GM19397 (cell line): Measurements from ENCODE around the gene SPI1.
A peak's percentile ranks its signal among the peaks of the same experiment; 100 is the strongest.

Experiments used
- ATAC-seq: cut with Tn5 transposase; IDR thresholded peaks from one replicate; pipeline ENCODE4 v1.9.1; 2021; ENCODE audit warnings: mild to moderate bottlenecking, moderate library complexity; ENCODE audit not compliant: unreplicated experiment

SPI1 gene

GRCh38 chr11:47389577-47390421 is 11.5 kb upstream of the SPI1 start:
- no peak for ATAC-seq

- no peak for ATAC-seq
Measured at GRCh38 chr11:47388697-47389576, 10.6 kb upstream of the SPI1 start.

GRCh38 chr11:47387944-47388696 is 9.8 kb upstream of the SPI1 start:
- ATAC-seq: no peak

GRCh38 chr11:47384498-47384897 is 6.2 kb upstream of the SPI1 start:
- ATAC-seq: no peak

GRCh38 chr11:47383071-47383470 is 4.7 kb upstream of the SPI1 start:
- no peak for ATAC-seq

GRCh38 chr11:47380078-47380477 is 1.7 kb upstream of the SPI1 start:
- no peak for ATAC-seq

- ATAC-seq: no peak
Measured at GRCh38 chr11:47379317-47379716, 970 bp upstream of the SPI1 start.

GRCh38 chr11:47378836-47379170 is 456 bp upstream of the SPI1 start:
- peak; percentile 3 for ATAC-seq

GRCh38 chr11:47377571-47378009 is 757 bp downstream of the SPI1 start:
- ATAC-seq: no peak

- ATAC-seq: no peak
Measured at GRCh38 chr11:47376525-47377371, 1.6 kb downstream of the SPI1 start.

- no peak for ATAC-seq
Measured at GRCh38 chr11:47376107-47376524, 2.2 kb downstream of the SPI1 start.

GRCh38 chr11:47375546-47376085 is 2.7 kb downstream of the SPI1 start:
- no peak for ATAC-seq

- no peak for ATAC-seq
Measured at GRCh38 chr11:47375020-47375419, 3.3 kb downstream of the SPI1 start.

- ATAC-seq: no peak
Measured at GRCh38 chr11:47374720-47375019, 3.7 kb downstream of the SPI1 start.

GRCh38 chr11:47373876-47374719 is 4.2 kb downstream of the SPI1 start:
- ATAC-seq: no peak

- ATAC-seq: no peak
Measured at GRCh38 chr11:47372422-47372821, 5.9 kb downstream of the SPI1 start.

- no peak for ATAC-seq
Measured at GRCh38 chr11:47369676-47370075, 8.7 kb downstream of the SPI1 start.

GRCh38 chr11:47366020-47366490 is 12.3 kb downstream of the SPI1 start:
- ATAC-seq: no peak

- no peak for ATAC-seq
Measured at GRCh38 chr11:47361419-47361818, 16.9 kb downstream of the SPI1 start.
